GM12875 (cell line): ENCODE results near the gene IKZF3.
A peak's percentile ranks its signal among the peaks of the same experiment; 100 is the strongest.
"Not testable (repeated sequence)": the region's sequence is repeated elsewhere in the genome, so short reads cannot be mapped to it uniquely, and the experiment has no call there.

ENCODE experiments used
- H3K4me3 ChIP-seq: one replicate; pipeline ENCODE4 v1.5.1; 2011; ENCODE audit warnings: low read depth, low read length, control low read depth
- TF ChIP-seq, protein P1 (sequence below): IDR thresholded peaks from 2 replicates; pipeline ENCODE4 v1.5.1; 2011; ENCODE audit warnings: low read depth, mild to moderate bottlenecking, control low read depth, inconsistent platforms, low read length, moderate library complexity, borderline replicate concordance; ENCODE audit not compliant: insufficient read depth

Gene IKZF3

DNA sequence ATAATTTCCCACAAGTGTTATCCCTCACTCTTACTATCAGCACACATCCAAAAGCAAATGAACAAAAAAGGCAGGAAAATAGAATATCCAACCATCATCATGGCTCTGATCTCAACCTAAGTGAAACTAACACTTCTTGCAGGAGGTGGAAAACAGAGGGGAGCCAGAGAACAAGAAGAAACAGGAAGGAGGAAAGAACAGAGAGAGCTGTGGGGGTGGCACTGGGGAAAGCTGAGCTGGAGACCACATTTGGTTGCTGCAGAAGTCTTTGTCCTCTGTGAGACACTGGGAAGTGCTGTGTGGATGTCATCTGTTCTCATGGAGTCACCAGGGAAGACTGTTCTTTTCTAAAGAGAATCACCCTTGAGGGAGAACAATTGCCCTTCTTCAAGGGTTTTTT is 91.7 kb downstream of the IKZF3 start:
- peak overlapping the region; percentile 21 for H3K4me3 ChIP-seq
- TF ChIP-seq, protein P1, sequence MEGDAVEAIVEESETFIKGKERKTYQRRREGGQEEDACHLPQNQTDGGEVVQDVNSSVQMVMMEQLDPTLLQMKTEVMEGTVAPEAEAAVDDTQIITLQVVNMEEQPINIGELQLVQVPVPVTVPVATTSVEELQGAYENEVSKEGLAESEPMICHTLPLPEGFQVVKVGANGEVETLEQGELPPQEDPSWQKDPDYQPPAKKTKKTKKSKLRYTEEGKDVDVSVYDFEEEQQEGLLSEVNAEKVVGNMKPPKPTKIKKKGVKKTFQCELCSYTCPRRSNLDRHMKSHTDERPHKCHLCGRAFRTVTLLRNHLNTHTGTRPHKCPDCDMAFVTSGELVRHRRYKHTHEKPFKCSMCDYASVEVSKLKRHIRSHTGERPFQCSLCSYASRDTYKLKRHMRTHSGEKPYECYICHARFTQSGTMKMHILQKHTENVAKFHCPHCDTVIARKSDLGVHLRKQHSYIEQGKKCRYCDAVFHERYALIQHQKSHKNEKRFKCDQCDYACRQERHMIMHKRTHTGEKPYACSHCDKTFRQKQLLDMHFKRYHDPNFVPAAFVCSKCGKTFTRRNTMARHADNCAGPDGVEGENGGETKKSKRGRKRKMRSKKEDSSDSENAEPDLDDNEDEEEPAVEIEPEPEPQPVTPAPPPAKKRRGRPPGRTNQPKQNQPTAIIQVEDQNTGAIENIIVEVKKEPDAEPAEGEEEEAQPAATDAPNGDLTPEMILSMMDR: no peak

DNA sequence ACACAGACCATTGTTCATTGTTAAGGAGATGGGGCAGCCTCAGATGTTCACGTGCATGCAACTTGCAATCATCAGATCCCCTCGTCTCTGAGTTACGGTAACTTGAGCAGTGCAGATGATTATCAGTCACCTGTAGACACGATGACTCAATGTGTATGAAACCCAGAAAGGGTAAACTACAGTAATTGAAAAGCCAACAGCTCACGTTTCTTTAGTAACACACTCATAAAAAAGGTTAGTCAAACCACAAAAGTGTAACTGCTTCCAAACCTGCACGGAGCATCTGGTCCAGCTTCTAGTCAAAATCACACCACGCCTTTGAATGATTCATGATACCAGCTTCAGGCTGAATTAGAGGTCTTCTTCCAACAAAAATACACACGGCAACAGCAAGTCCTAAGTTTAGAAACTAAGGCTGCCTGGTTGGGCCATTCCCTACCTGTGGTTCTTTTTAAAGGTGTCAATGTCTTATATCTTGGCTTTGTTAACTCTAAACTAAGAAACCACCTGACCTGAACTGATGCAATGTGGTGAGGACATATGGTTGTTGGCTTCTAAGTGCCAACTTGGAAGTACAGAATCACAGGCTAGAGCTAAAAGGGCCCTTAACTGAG is 94.0 kb downstream of the IKZF3 start:
- TF ChIP-seq, protein P1: no peak

DNA sequence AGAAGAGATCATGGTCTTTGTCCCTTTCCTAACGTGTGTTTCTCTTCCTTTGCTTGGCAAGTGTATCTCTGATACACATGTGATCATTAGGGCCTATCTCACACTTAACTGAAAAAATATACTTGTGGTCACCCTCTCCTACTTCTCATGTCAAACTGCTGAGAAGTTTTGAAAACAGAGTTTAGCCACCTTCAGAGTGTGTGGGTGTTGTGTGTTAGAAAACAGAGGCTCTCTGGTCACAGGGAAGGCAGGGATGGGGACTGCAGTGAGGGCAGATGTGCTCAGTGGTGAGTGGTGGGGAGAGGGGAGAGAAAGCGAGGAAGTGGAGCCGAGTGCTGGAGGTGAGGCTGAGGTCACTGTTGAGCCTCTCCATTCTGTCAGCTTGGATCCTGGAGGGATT is 97.0 kb downstream of the IKZF3 start:
- H3K4me3 ChIP-seq: no peak overlapping the region
- TF ChIP-seq, protein P1: no peak

More for the DNA sequence above, 94.0 kb downstream of the IKZF3 start:
- no peak overlapping the region for H3K4me3 ChIP-seq

DNA sequence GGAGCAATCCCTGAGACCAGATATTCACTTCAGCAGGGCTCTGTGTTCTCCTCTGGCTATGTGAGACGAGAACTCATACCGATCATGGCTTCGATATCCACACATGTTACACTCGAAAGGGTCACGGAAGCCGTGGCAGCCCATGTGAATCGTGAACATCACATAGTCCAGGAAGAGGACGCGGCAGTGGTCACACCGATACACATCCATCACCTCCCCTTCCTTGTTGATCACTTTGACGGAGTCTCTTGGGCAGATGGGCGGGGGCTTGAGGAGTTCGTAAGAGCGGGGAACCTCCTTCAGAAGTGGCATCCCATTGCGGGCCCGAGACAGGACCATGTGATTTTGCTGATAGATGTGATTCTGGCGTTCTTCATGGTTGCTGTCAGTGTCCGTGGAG is 98.3 kb downstream of the IKZF3 start:
- no peak overlapping the region for H3K4me3 ChIP-seq
- TF ChIP-seq, protein P1: no peak

DNA sequence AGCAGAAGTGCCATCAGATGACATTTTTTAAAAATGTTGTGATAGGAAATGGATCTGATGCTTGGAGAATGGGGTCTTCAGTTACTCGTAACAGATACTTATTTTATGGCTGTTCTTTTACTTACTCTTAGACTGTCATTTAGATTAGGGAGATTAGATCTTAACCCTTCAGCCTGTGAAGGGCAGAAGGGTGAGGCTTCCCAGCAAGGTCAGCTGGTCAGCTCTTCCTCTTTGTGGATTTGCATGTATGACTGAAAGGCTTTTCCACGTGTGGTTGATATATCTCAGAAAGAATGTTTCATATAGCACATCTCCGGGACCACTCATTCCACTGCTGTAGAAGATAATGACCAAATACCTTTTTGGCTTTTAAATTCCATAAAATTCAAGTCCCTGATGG is 98.9 kb downstream of the IKZF3 start:
- TF ChIP-seq, protein P1: no peak
- H3K4me3 ChIP-seq: no peak overlapping the region

DNA sequence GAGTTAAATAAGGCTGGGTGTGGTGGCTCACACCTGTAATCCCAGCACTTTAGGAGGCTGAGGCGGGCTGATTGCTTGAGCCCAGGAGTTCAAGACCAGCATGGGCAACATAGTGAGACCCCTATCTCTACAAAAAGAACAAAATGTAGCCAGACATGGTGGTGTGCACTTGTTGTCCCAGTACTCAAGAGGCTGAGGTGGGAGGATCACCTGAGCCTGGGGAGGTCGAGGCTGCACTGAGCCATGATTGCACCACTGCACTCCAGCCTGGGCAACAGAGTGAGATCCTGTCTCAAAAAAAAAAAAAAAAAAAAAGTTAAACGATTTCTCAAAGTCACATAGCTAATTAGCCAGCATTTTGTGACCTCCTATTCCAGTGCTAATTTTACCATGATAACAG is 99.9 kb downstream of the IKZF3 start:
- H3K4me3 ChIP-seq: not testable (repeated sequence)

DNA sequence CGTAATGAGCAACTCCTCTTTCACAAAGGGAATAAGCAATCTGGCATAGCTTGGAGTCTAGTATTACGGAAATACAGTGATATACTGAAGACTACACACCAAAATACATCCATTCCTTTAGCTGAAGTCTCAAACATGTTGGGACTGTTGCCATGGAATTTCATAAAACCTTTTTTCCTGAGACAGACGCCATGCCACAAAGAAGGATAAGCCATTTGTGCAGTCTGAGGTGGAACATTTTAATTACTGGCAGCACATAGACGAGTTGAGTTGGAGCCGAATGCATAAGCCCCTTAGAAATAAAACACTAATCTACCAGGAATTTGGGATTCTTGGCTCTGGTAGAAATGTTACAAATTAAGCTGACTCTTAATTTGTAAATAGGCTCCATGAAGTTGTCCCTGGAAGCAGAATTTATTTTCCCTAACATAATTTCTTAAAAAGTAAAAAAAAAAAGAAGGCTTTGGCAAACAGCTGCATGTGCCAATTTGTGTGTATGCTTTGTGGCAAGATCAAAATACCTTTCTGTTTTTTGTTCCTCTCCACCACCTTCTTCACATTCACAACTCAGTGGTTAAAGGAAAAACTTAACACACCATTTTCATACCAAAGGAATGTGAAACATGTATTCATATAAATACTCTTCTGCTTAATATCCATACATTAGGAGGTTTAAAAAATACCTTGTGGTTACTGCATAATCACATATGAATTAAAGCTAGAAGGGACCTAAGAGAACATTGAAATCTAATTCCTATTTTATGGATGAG is 100.9 kb downstream of the IKZF3 start:
- TF ChIP-seq, protein P1: no peak
- H3K4me3 ChIP-seq: no peak overlapping the region
